Motor neuron (in vitro differentiated cells): Measurements from ENCODE around the gene FBXO9. TPM values are rescaled to one million over a fixed set of nuclear protein-coding genes. Genes with fewer than 3 reads are reported as not detected.

Source experiments
- ATAC-seq, 8 experiments: fragments of 200-7000 bp; cut with Tn5 transposase; replicated peaks in 6 of 8; 2 replicates each; pipeline ENCODE4 v1.8.0; 2021; ENCODE audit warnings: mild to moderate bottlenecking in 8 of 8, moderate library complexity in 8 of 8
- H3K27ac ChIP-seq, 2 donors: fragments of 250-450 bp; sonication (Bioruptor Pico); 2 replicates each; pipeline ENCODE4 v1.9.0; 2021; ENCODE audit warnings: antibody characterized with exemption in 2 of 2, mild to moderate bottlenecking in 2 of 2, moderate library complexity in 1 of 2
- H3K4me1 ChIP-seq, 2 donors: fragments of 250-450 bp; sonication (Bioruptor Pico); replicated peaks in 1 of 2; 2 replicates each; pipeline ENCODE4 v1.6.1; 2021; ENCODE audit warnings: antibody characterized with exemption in 2 of 2, mild to moderate bottlenecking in 2 of 2, moderate library complexity in 1 of 2
- H3K4me3 ChIP-seq, 5 donors: fragments of 250-450 bp; sonication (Bioruptor Pico); 2 replicates each; pipeline ENCODE4 v1.9.0; 2021; ENCODE audit warnings: antibody characterized with exemption in 5 of 5, mild to moderate bottlenecking in 5 of 5, moderate library complexity in 4 of 5
- WGBS, 10 experiments: fragments of 450-650 bp; shearing (Covaris generic); methylation state at CpG; one replicate each; pipeline ENCODE4 v1.0.0; 2022; 5-methylcytosine and 5-hydroxymethylcytosine counted together
- in situ Hi-C, 9 experiments: fragments of 400-800 bp; cut with MboI; loops; one replicate each; pipeline ENCODE4 v1.15.0; 2021; ENCODE audit warnings: low sequenced_read_pairs in 9 of 9, low pct_unique_long_range_greater_than_20kb in 2 of 9; ENCODE audit not compliant: unreplicated experiment in 9 of 9
- total RNA-seq, 8 experiments: library from RNA; unstranded; fragments of 300-600 nt; gene quantifications; 2 replicates each; pipeline versions ENCODE4 v1.2.3 to v1.2.4, GENCODE V29; 2022

FBXO9 gene
- 10 to 100 TPM; 17.5 to 62.5 (median 27.8) TPM for total RNA-seq

GRCh38 chr6:53065266-53066076 is at the start of gene FBXO9:
Gene FBXO9, plus strand, starts transcription at chr6:53065404. Its CDS starts 386 bp downstream, at chr6:53065790.
- in situ Hi-C loops, result no loop called here
- 0% methylated on average over 1 to 9 of the region's 78 CpGs; no CpG with 5 or more reads in 8 of the 10 experiments for WGBS, 10 experiments
- peak; percentile 35 to 69 (median 60) for ATAC-seq
- Histone ChIP-seq H3K27ac (peak within 1 kb of the TSS; percentile 73 to 79), H3K4me3 (peak within 1 kb of the TSS; percentile 51 to 99 (median 74)), H3K4me1 (peaks cover 6 to 13% of the 10 kb centered on the region in 2 donors)

- no peak for ATAC-seq
- H3K4me3 ChIP-seq, result no peak overlapping the region
- in situ Hi-C loops, result no loop called here
- 100% methylated on average over 1 of the region's 1 CpG; no CpG with 5 or more reads in 3 of the 10 experiments for WGBS, 10 experiments
- H3K4me1 ChIP-seq, result no peaks in the 10 kb centered on the region
- H3K27ac ChIP-seq, result no peak overlapping the region
Measured at GRCh38 chr6:53015486-53015885, 49.7 kb upstream of the FBXO9 start.

GRCh38 chr6:53018446-53018845 is 46.8 kb upstream of the FBXO9 start:
- H3K27ac ChIP-seq, result no peak overlapping the region
- WGBS, 10 experiments, result 77 to 100% (median 91%) methylated on average over 1 to 2 of the region's 2 CpGs; no CpG with 5 or more reads in 2 of the 10 experiments
- no peak for ATAC-seq
- in situ Hi-C loops, result no loop called here
- no peak overlapping the region for H3K4me3 ChIP-seq
- no peaks in the 10 kb centered on the region for H3K4me1 ChIP-seq

GRCh38 chr6:53020005-53020744 is 45.0 kb upstream of the FBXO9 start:
- no peak for ATAC-seq
- no peaks in the 10 kb centered on the region for H3K4me1 ChIP-seq
- no peak overlapping the region for H3K27ac ChIP-seq
- in situ Hi-C loops, result no loop called here
- 60 to 100% (median 91%) methylated on average over 1 to 3 of the region's 3 CpGs for WGBS, 10 experiments
- no peak overlapping the region for H3K4me3 ChIP-seq

- no peaks in the 10 kb centered on the region for H3K4me1 ChIP-seq
- WGBS, 10 experiments, result 60 to 100% (median 83%) methylated on average over 1 of the region's 1 CpG; no CpG with 5 or more reads in 5 of the 10 experiments
- no peak for ATAC-seq
- in situ Hi-C loops, result no loop called here
- no peak overlapping the region for H3K27ac ChIP-seq
- no peak overlapping the region for H3K4me3 ChIP-seq
Measured at GRCh38 chr6:53023323-53023722, 41.9 kb upstream of the FBXO9 start.

- Histone ChIP-seq H3K27ac (no peak overlapping the region), H3K4me3 (no peak overlapping the region), H3K4me1 (no peaks in the 10 kb centered on the region)
- 77 to 100% (median 91%) methylated on average over 1 to 3 of the region's 3 CpGs for WGBS, 10 experiments
- in situ Hi-C loops, result no loop called here
- no peak for ATAC-seq
Measured at GRCh38 chr6:53026526-53026925, 38.7 kb upstream of the FBXO9 start.

GRCh38 chr6:53027131-53027718 is 38.0 kb upstream of the FBXO9 start:
- H3K4me1 ChIP-seq, result no peaks in the 10 kb centered on the region
- peak in 2 of 8 experiments; percentile 47 to 56 for ATAC-seq
- H3K4me3 ChIP-seq, result no peak overlapping the region
- H3K27ac ChIP-seq, result no peak overlapping the region
- in situ Hi-C loops, result no loop called here
- WGBS, 10 experiments, result 42 to 98% (median 76%) methylated on average over 1 to 5 of the region's 5 CpGs; no CpG with 5 or more reads in 2 of the 10 experiments

- WGBS, 10 experiments, result 80 to 100% (median 88%) methylated on average over 1 of the region's 1 CpG; no CpG with 5 or more reads in 3 of the 10 experiments
- ATAC-seq, result no peak
- in situ Hi-C loops, result no loop called here
- H3K4me3 ChIP-seq, result no peak overlapping the region
- H3K27ac ChIP-seq, result no peak overlapping the region
- H3K4me1 ChIP-seq, result no peaks in the 10 kb centered on the region
Measured at GRCh38 chr6:53028467-53028866, 36.7 kb upstream of the FBXO9 start.

GRCh38 chr6:53029257-53029656 is 35.9 kb upstream of the FBXO9 start:
- in situ Hi-C loops, result no loop called here
- Histone ChIP-seq H3K4me1 (no peaks in the 10 kb centered on the region), H3K27ac (no peak overlapping the region), H3K4me3 (no peak overlapping the region)
- peak in 3 of 8 experiments; percentile 67 to 73 (median 71) for ATAC-seq

- WGBS, 10 experiments, result 79 to 100% (median 96%) methylated on average over 1 to 3 of the region's 3 CpGs; no CpG with 5 or more reads in 4 of the 10 experiments
- H3K4me3 ChIP-seq, result no peak overlapping the region
- H3K4me1 ChIP-seq, result no peaks in the 10 kb centered on the region
- no peak for ATAC-seq
- in situ Hi-C loops, result no loop called here
- H3K27ac ChIP-seq, result no peak overlapping the region
Measured at GRCh38 chr6:53029761-53030160, 35.4 kb upstream of the FBXO9 start.

GRCh38 chr6:53031281-53031680 is 33.9 kb upstream of the FBXO9 start:
- H3K4me1 ChIP-seq, result no peaks in the 10 kb centered on the region
- no peak for ATAC-seq
- no peak overlapping the region for H3K4me3 ChIP-seq
- in situ Hi-C loops, result no loop called here
- WGBS, 10 experiments, result 84 to 100% (median 98%) methylated on average over 2 to 4 of the region's 4 CpGs; no CpG with 5 or more reads in 2 of the 10 experiments
- no peak overlapping the region for H3K27ac ChIP-seq

- Histone ChIP-seq H3K4me1 (no peaks in the 10 kb centered on the region), H3K4me3 (no peak overlapping the region), H3K27ac (no peak overlapping the region)
- in situ Hi-C loops, result no loop called here
- peak in 2 of 8 experiments; percentile 63 to 64 for ATAC-seq
- 16 to 100% (median 74%) methylated on average over 1 to 4 of the region's 4 CpGs for WGBS, 10 experiments
Measured at GRCh38 chr6:53032849-53033248, 32.4 kb upstream of the FBXO9 start.

- H3K27ac ChIP-seq, result no peak overlapping the region
- no peak for ATAC-seq
- no peak overlapping the region for H3K4me3 ChIP-seq
- in situ Hi-C loops, result no loop called here
- no peaks in the 10 kb centered on the region for H3K4me1 ChIP-seq
- 31 to 100% (median 93%) methylated on average over 1 to 4 of the region's 4 CpGs for WGBS, 10 experiments
Measured at GRCh38 chr6:53033764-53034163, 31.4 kb upstream of the FBXO9 start.
